Neural cell (in vitro differentiated cells): ENCODE measurements around the gene ZNF195. TPM values are rescaled to one million over a fixed set of nuclear protein-coding genes. Genes with fewer than 3 reads are reported as not detected.

ENCODE experiments used
- H2AFZ ChIP-seq: fragments of 200-600, 300-800 bp; sonication (generic), shearing (Covaris generic); 2 replicates; pipeline ENCODE4 v1.6.0; 2014; ENCODE audit warnings: low read depth, mild to moderate bottlenecking, antibody characterized with exemption, low read length, moderate library complexity
- H3F3A ChIP-seq: fragments of 200-600 bp; shearing (Covaris generic); 2 replicates; pipeline ENCODE4 v1.6.1; 2016; ENCODE audit warnings: mild to moderate bottlenecking, moderate library complexity, mixed read lengths, antibody characterized with exemption, low read length; ENCODE audit not compliant: insufficient read depth, poor library complexity, severe bottlenecking
- H3K27ac ChIP-seq: fragments of 200-600, 300-800 bp; sonication (generic), shearing (Covaris generic); 2 replicates; pipeline ENCODE4 v1.5.1; 2014; ENCODE audit warnings: mild to moderate bottlenecking, low read length, moderate library complexity
- H3K27me3 ChIP-seq: fragments of 300-800, 200-600 bp; sonication (generic), shearing (Covaris generic); 2 replicates; pipeline ENCODE4 v1.6.0; 2014; ENCODE audit warnings: mild to moderate bottlenecking, low read depth, low read length, moderate library complexity; ENCODE audit not compliant: insufficient read depth
- H3K36me3 ChIP-seq: fragments of 300-800, 200-600 bp; sonication (generic), shearing (Covaris generic); 2 replicates; pipeline ENCODE4 v1.5.1; 2014; ENCODE audit warnings: mild to moderate bottlenecking, antibody characterized with exemption, low read length, moderate library complexity; ENCODE audit not compliant: insufficient read depth
- H3K4me2 ChIP-seq: fragments of 300-800, 200-600 bp; sonication (generic), shearing (Covaris generic); 2 replicates; pipeline ENCODE4 v1.6.0; 2014; ENCODE audit warnings: mild to moderate bottlenecking, low read length
- H3K4me3 ChIP-seq: fragments of 300-800, 200-600 bp; sonication (generic), shearing (Covaris generic); 2 replicates; pipeline ENCODE4 v1.5.1; 2014; ENCODE audit warnings: mild to moderate bottlenecking, low read length, moderate library complexity
- H3K79me2 ChIP-seq: fragments of 200-600 bp; shearing (Covaris generic); replicated peaks from 2 replicates; pipeline ENCODE4 v1.6.0; 2014; ENCODE audit warnings: mild to moderate bottlenecking, low read length, moderate library complexity; ENCODE audit not compliant: insufficient read depth
- H3K9ac ChIP-seq: fragments of 300-800, 200-600 bp; sonication (generic), shearing (Covaris generic); 2 replicates; pipeline ENCODE4 v1.6.1; 2016; ENCODE audit warnings: mild to moderate bottlenecking, low read length, mixed read lengths
- H3K9me2 ChIP-seq: fragments of 200-600 bp; shearing (Covaris generic); 2 replicates; pipeline ENCODE4 v1.6.1; 2016; ENCODE audit warnings: mild to moderate bottlenecking, low read length, mixed read lengths; ENCODE audit not compliant: insufficient read depth
- H3K9me3 ChIP-seq: fragments of 200-600, 300-800 bp; sonication (generic), shearing (Covaris generic); 2 replicates; pipeline ENCODE4 v1.6.1; 2016; ENCODE audit warnings: mild to moderate bottlenecking, mixed run types, low read length, moderate library complexity, mixed read lengths
- H4K20me1 ChIP-seq: fragments of 200-600 bp; shearing (Covaris generic); 2 replicates; pipeline ENCODE4 v1.6.1; 2016; ENCODE audit warnings: mild to moderate bottlenecking, mixed run types; ENCODE audit not compliant: insufficient read depth
- EP300 ChIP-seq: fragments of 450-650 bp; conservative IDR thresholded peaks from 2 replicates; pipeline ENCODE4 v1.6.1; 2014; ENCODE audit warnings: antibody characterized with exemption, mild to moderate bottlenecking, moderate library complexity; ENCODE audit not compliant: poor library complexity, severe bottlenecking
- EZH2 ChIP-seq: fragments of 200-600, 300-800 bp; shearing (Covaris generic), sonication (generic); IDR thresholded peaks from 2 replicates; pipeline ENCODE4 v1.6.1; 2014; ENCODE audit warnings: antibody characterized with exemption, low read length, borderline replicate concordance, mild to moderate bottlenecking; ENCODE audit not compliant: insufficient read depth, poor library complexity, severe bottlenecking
- MXI1 ChIP-seq: fragments of 450-650 bp; conservative IDR thresholded peaks from 2 replicates; pipeline ENCODE4 v1.6.1; 2014; ENCODE audit warnings: antibody characterized with exemption, mild to moderate bottlenecking; ENCODE audit not compliant: poor library complexity, severe bottlenecking
- POLR2AphosphoS5 ChIP-seq: IDR thresholded peaks from 2 replicates; pipeline ENCODE4 v1.6.1; 2012
- RAD21 ChIP-seq: fragments of 450-650 bp; conservative IDR thresholded peaks from 2 replicates; pipeline ENCODE4 v1.6.1; 2014; ENCODE audit warnings: antibody characterized with exemption, mild to moderate bottlenecking, moderate library complexity
- SMC3 ChIP-seq: fragments of 450-650 bp; conservative IDR thresholded peaks from 2 replicates; pipeline ENCODE4 v1.6.1; 2014; ENCODE audit warnings: antibody characterized with exemption, mild to moderate bottlenecking, moderate library complexity; ENCODE audit not compliant: poor library complexity
- TAF1 ChIP-seq: IDR thresholded peaks from 2 replicates; pipeline ENCODE4 v1.6.1; 2012; ENCODE audit warnings: low read depth
- polyA plus RNA-seq: library from polyadenylated mRNA; depleted of rRNA; stranded (reverse); fragments of >200 nt; gene quantifications from 2 replicates; pipeline ENCODE4 v1.2.3, GENCODE V29; 2014
- TF ChIP-seq, protein P1 (sequence below): IDR thresholded peaks from 2 replicates; pipeline ENCODE4 v1.6.1; 2012; ENCODE audit warnings: borderline replicate concordance
- TF ChIP-seq, protein P2 (sequence below): fragments of 450-650 bp; IDR thresholded peaks from 2 replicates; pipeline ENCODE4 v1.5.1; 2014; ENCODE audit warnings: antibody characterized with exemption, mild to moderate bottlenecking, moderate library complexity; ENCODE audit not compliant: poor library complexity, severe bottlenecking

The ZNF195 gene
- polyA plus RNA-seq, 1 donor from 2014 or later, result 101 TPM

DNA sequence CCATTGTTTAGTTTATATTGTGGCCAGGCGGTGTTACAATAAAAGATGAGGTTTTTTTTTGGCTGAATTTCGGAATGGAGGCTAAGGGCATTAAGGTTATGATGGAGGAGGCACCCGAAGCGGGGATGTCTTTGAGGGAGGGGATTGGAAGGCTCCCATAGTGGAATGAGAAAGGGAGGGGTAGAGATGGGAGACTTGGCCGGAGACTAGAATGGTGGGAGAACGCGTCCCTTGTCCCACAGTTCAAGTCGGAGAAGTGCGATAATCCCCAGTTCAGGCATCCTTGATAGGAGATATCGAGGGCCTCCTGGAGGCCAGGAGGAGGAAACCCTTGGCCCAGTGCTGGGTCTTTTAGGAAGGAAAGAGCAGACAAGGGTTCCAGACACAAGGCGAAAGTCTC, 21.6 kb downstream of the ZNF195 start:
- peaks cover 35% of the 10 kb centered on the region for H3K9me3 ChIP-seq
- H2AFZ ChIP-seq, result no peak overlapping the region
- no peaks in the 10 kb centered on the region for H3K9me2 ChIP-seq
- H3F3A ChIP-seq, result no peaks in the 10 kb centered on the region
- no peaks in the 10 kb centered on the region for H3K27me3 ChIP-seq
- H3K36me3 ChIP-seq, result peaks cover 45% of the 10 kb centered on the region
- H3K4me2 ChIP-seq, result no peak overlapping the region
- no peak overlapping the region for H3K9ac ChIP-seq
- no peak overlapping the region for H3K27ac ChIP-seq
- no peak overlapping the region for H3K4me3 ChIP-seq
- H4K20me1 ChIP-seq, result no peaks in the 10 kb centered on the region
- peaks cover 16% of the 10 kb centered on the region for H3K79me2 ChIP-seq
- TF ChIP-seq, protein P1, sequence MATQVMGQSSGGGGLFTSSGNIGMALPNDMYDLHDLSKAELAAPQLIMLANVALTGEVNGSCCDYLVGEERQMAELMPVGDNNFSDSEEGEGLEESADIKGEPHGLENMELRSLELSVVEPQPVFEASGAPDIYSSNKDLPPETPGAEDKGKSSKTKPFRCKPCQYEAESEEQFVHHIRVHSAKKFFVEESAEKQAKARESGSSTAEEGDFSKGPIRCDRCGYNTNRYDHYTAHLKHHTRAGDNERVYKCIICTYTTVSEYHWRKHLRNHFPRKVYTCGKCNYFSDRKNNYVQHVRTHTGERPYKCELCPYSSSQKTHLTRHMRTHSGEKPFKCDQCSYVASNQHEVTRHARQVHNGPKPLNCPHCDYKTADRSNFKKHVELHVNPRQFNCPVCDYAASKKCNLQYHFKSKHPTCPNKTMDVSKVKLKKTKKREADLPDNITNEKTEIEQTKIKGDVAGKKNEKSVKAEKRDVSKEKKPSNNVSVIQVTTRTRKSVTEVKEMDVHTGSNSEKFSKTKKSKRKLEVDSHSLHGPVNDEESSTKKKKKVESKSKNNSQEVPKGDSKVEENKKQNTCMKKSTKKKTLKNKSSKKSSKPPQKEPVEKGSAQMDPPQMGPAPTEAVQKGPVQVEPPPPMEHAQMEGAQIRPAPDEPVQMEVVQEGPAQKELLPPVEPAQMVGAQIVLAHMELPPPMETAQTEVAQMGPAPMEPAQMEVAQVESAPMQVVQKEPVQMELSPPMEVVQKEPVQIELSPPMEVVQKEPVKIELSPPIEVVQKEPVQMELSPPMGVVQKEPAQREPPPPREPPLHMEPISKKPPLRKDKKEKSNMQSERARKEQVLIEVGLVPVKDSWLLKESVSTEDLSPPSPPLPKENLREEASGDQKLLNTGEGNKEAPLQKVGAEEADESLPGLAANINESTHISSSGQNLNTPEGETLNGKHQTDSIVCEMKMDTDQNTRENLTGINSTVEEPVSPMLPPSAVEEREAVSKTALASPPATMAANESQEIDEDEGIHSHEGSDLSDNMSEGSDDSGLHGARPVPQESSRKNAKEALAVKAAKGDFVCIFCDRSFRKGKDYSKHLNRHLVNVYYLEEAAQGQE, result no peak
- no peak for TF ChIP-seq TAF1

DNA sequence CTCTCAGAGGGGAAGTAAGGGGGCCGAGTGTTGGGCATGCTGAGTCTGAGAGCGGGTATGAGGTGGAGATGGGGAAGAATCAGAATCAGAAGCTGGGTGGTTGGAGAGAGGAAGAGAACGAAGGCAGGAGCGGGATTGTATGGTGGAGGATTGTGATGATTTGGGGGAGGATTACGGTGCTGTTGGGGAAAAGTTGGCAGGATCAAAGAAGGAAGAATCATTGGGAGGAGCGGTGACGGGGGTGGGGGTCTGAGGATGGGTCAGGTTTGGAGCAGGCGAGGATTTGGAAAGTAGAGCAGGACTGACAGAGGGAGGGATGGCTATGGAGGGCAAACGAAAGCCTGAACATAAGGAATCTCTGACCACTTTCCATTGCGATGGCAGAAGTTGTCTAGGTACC, 22.1 kb downstream of the ZNF195 start:
- H3K4me2 ChIP-seq, result no peak overlapping the region
- peaks cover 34% of the 10 kb centered on the region for H3K9me3 ChIP-seq
- no peak overlapping the region for H3K27ac ChIP-seq
- no peak overlapping the region for H2AFZ ChIP-seq
- peaks cover 43% of the 10 kb centered on the region for H3K36me3 ChIP-seq
- no peak for TF ChIP-seq MXI1
- TF ChIP-seq, protein P1, result no peak
- no peak for TF ChIP-seq EP300
- TF ChIP-seq POLR2AphosphoS5, result no peak
- TF ChIP-seq EZH2, result no peak
- TF ChIP-seq, protein P2, sequence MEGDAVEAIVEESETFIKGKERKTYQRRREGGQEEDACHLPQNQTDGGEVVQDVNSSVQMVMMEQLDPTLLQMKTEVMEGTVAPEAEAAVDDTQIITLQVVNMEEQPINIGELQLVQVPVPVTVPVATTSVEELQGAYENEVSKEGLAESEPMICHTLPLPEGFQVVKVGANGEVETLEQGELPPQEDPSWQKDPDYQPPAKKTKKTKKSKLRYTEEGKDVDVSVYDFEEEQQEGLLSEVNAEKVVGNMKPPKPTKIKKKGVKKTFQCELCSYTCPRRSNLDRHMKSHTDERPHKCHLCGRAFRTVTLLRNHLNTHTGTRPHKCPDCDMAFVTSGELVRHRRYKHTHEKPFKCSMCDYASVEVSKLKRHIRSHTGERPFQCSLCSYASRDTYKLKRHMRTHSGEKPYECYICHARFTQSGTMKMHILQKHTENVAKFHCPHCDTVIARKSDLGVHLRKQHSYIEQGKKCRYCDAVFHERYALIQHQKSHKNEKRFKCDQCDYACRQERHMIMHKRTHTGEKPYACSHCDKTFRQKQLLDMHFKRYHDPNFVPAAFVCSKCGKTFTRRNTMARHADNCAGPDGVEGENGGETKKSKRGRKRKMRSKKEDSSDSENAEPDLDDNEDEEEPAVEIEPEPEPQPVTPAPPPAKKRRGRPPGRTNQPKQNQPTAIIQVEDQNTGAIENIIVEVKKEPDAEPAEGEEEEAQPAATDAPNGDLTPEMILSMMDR, result no peak
- TF ChIP-seq SMC3, result no peak
- TF ChIP-seq RAD21, result no peak
- no peak for TF ChIP-seq TAF1
- H3K9me2 ChIP-seq, result no peaks in the 10 kb centered on the region
- H3K9ac ChIP-seq, result no peak overlapping the region
- no peaks in the 10 kb centered on the region for H4K20me1 ChIP-seq
- peaks cover 14% of the 10 kb centered on the region for H3K79me2 ChIP-seq
- no peak overlapping the region for H3K4me3 ChIP-seq
- no peaks in the 10 kb centered on the region for H3F3A ChIP-seq
- no peaks in the 10 kb centered on the region for H3K27me3 ChIP-seq
